Fibroblast of lung (primary cell): ENCODE measurements around the gene SPIRE1.

ENCODE experiments used
- EZH2 ChIP-seq: IDR thresholded peaks from 2 replicates; pipeline ENCODE4 v1.5.1; 2012; ENCODE audit warnings: low read length, control low read depth, mild to moderate bottlenecking; ENCODE audit errors: missing control alignments
- TF ChIP-seq, protein P1 (sequence below), 2 donors: IDR thresholded peaks in 1 of 2; conservative IDR thresholded peaks in 1 of 2; 1 replicate in 1 of 2; 2 replicates in 1 of 2; pipeline ENCODE4 v1.5.1; 2011 to 2012; ENCODE audit warnings: low read length in 2 of 2, control low read depth in 1 of 2, inconsistent platforms in 1 of 2, low read depth in 1 of 2, mild to moderate bottlenecking in 1 of 2

DNA sequence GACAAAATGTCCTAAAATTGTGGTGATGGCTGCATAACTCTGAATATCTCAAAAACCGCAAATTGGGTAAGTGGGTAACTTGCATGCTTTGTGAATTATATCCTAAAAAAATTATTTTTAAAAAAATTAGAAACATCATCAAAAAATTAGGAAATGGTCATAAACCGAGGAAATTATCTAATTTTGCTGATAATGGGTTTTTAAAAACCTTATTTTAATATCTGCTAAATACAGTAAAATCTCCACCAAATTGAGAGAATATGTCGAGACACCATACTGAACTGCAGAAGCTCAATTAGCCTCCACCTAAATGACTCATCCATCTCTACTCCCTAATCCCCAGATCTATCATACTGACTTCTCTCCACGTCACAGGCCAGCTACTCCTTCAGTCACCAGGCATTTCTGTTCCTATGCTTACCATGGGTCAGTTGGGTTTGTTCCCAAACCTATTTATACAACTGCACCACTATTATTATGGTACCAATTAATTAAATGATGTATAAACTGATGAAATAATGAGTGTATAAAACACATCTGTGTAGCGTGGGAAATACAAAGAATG is 36.1 kb downstream of the SPIRE1 start:
- TF ChIP-seq, protein P1, sequence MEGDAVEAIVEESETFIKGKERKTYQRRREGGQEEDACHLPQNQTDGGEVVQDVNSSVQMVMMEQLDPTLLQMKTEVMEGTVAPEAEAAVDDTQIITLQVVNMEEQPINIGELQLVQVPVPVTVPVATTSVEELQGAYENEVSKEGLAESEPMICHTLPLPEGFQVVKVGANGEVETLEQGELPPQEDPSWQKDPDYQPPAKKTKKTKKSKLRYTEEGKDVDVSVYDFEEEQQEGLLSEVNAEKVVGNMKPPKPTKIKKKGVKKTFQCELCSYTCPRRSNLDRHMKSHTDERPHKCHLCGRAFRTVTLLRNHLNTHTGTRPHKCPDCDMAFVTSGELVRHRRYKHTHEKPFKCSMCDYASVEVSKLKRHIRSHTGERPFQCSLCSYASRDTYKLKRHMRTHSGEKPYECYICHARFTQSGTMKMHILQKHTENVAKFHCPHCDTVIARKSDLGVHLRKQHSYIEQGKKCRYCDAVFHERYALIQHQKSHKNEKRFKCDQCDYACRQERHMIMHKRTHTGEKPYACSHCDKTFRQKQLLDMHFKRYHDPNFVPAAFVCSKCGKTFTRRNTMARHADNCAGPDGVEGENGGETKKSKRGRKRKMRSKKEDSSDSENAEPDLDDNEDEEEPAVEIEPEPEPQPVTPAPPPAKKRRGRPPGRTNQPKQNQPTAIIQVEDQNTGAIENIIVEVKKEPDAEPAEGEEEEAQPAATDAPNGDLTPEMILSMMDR (conservative IDR thresholded peaks at IDR 0.05 in 1 of 2, IDR thresholded peaks at IDR 0.05 in 1 of 2; ENCODE audit: low read depth in 1 of 2, low read length in 2 of 2) = no peak
- no peak for TF ChIP-seq EZH2
